Mesenchymal stem cell (in vitro differentiated cells and primary cell): ENCODE data around the gene PAK5.
A peak's percentile ranks its signal among the peaks of the same experiment; 100 is the strongest.

Experiments used
- DNase-seq: peaks from one replicate; pipeline ENCODE4 v3.0.0-alpha.2; 2013
- H2AFZ ChIP-seq: one replicate; pipeline ENCODE4 v1.6.1; 2013; ENCODE audit warnings: low read depth, mild to moderate bottlenecking, control low read depth, inconsistent platforms, low read length, moderate library complexity
- H2AK5ac ChIP-seq: 2 replicates; pipeline ENCODE4 v1.6.1; 2013; ENCODE audit warnings: low read length, moderate library complexity, mild to moderate bottlenecking, inconsistent platforms; ENCODE audit not compliant: severe bottlenecking
- H2BK120ac ChIP-seq: one replicate; pipeline ENCODE4 v1.6.1; 2013; ENCODE audit warnings: low read depth, mild to moderate bottlenecking, inconsistent platforms, low read length, moderate library complexity
- H2BK12ac ChIP-seq, 2 experiments: one replicate each; pipeline ENCODE4 v1.6.1; 2013; ENCODE audit warnings: inconsistent platforms in 2 of 2, low read length in 2 of 2, mild to moderate bottlenecking in 2 of 2, moderate library complexity in 2 of 2, control low read depth in 1 of 2
- H2BK15ac ChIP-seq: one replicate; pipeline ENCODE4 v1.6.1; 2013; ENCODE audit warnings: mild to moderate bottlenecking, low read depth, inconsistent platforms; ENCODE audit not compliant: poor library complexity, severe bottlenecking
- H2BK5ac ChIP-seq: 2 replicates; pipeline ENCODE4 v1.6.1; 2013; ENCODE audit warnings: low read depth, mild to moderate bottlenecking, low read length, control low read depth, inconsistent platforms; ENCODE audit not compliant: poor library complexity, severe bottlenecking
- H3K14ac ChIP-seq, 2 experiments: one replicate each; pipeline ENCODE4 v1.6.1; 2013; ENCODE audit warnings: inconsistent platforms in 2 of 2, low read length in 2 of 2, control low read depth in 1 of 2, mild to moderate bottlenecking in 1 of 2, moderate library complexity in 1 of 2
- H3K18ac ChIP-seq, 2 experiments: one replicate each; pipeline ENCODE4 v1.6.1; 2013; ENCODE audit warnings: inconsistent platforms in 2 of 2, low read length in 2 of 2, control low read depth in 1 of 2, low read depth in 1 of 2, mild to moderate bottlenecking in 1 of 2
- H3K23ac ChIP-seq, 2 experiments: one replicate each; pipeline ENCODE4 v1.6.1; 2013; ENCODE audit warnings: inconsistent platforms in 2 of 2, low read length in 2 of 2, mild to moderate bottlenecking in 2 of 2, moderate library complexity in 2 of 2, control low read depth in 1 of 2
- H3K27ac ChIP-seq: 2 replicates; pipeline ENCODE4 v1.5.1; 2013; ENCODE audit warnings: mild to moderate bottlenecking, moderate library complexity, low read length, control low read depth, inconsistent platforms; ENCODE audit not compliant: poor library complexity, severe bottlenecking
- H3K27me3 ChIP-seq, 2 experiments: 2 replicates each; pipeline versions ENCODE4 v1.6.1 to v1.7.0; 2013; ENCODE audit warnings: low read length in 2 of 2, mild to moderate bottlenecking in 2 of 2, moderate library complexity in 2 of 2, control low read depth in 1 of 2, inconsistent platforms in 1 of 2; ENCODE audit not compliant: control insufficient read depth in 1 of 2, insufficient read depth in 1 of 2
- H3K36me3 ChIP-seq, 2 experiments: 2 replicates each; pipeline versions ENCODE4 v1.6.1 to v1.7.0; 2013; ENCODE audit warnings: low read length in 2 of 2, control low read depth in 1 of 2, inconsistent platforms in 1 of 2, low read depth in 1 of 2, mild to moderate bottlenecking in 1 of 2; ENCODE audit not compliant: insufficient read depth in 2 of 2, control insufficient read depth in 1 of 2
- H3K4ac ChIP-seq, 2 experiments: one replicate each; pipeline ENCODE4 v1.6.1; 2013; ENCODE audit warnings: inconsistent platforms in 2 of 2, low read length in 2 of 2, mild to moderate bottlenecking in 2 of 2, moderate library complexity in 2 of 2, control low read depth in 1 of 2, low read depth in 1 of 2
- H3K4me1 ChIP-seq: 2 replicates; pipeline ENCODE4 v1.6.1; 2013; ENCODE audit warnings: low read depth, low read length, control low read depth; ENCODE audit not compliant: control insufficient read depth, insufficient read depth
- H3K4me2 ChIP-seq: 2 replicates; pipeline ENCODE4 v1.6.1; 2013; ENCODE audit warnings: low read length, mild to moderate bottlenecking, inconsistent platforms; ENCODE audit not compliant: poor library complexity, severe bottlenecking
- H3K4me3 ChIP-seq, 2 experiments: 2 replicates each; pipeline versions ENCODE4 v1.5.1 to v1.7.0; 2013; ENCODE audit warnings: low read length in 2 of 2, mild to moderate bottlenecking in 2 of 2, control low read depth in 1 of 2, low read depth in 1 of 2; ENCODE audit not compliant: insufficient read depth in 1 of 2
- H3K79me1 ChIP-seq: replicated peaks from 2 replicates; pipeline ENCODE4 v1.6.1; 2013; ENCODE audit warnings: mild to moderate bottlenecking, control low read depth, low read length, inconsistent platforms; ENCODE audit not compliant: poor library complexity, severe bottlenecking
- H3K9ac ChIP-seq: 2 replicates; pipeline ENCODE4 v1.7.0; 2013; ENCODE audit warnings: mild to moderate bottlenecking, low read length, moderate library complexity
- H3K9me3 ChIP-seq: 2 replicates; pipeline ENCODE4 v1.7.0; 2013; ENCODE audit warnings: mild to moderate bottlenecking, low read length; ENCODE audit not compliant: control insufficient read depth
- H4K8ac ChIP-seq: one replicate; pipeline ENCODE4 v1.6.1; 2013; ENCODE audit warnings: inconsistent platforms, mild to moderate bottlenecking, low read length, moderate library complexity
- H4K91ac ChIP-seq: one replicate; pipeline ENCODE4 v1.6.1; 2013; ENCODE audit warnings: mild to moderate bottlenecking, low read length, inconsistent platforms
- WGBS: methylation state at CpG from one replicate; pipeline ENCODE4 v1.1.7; 2013; ENCODE audit warnings: mixed read lengths; 5-methylcytosine and 5-hydroxymethylcytosine counted together

The PAK5 gene

GRCh38 chr20:9615766-9616454 lies 223.0 kb downstream of the PAK5 start:
- WGBS: 76% methylated on average over 7 of the region's 8 CpGs
- no peak overlapping the region for H3K27ac ChIP-seq
- H3K79me1 ChIP-seq: no peaks in the 10 kb centered on the region
- peak overlapping the region in 1 of 2 experiments; percentile 42 for H3K14ac ChIP-seq
- no peak overlapping the region for H3K4me3 ChIP-seq
- H3K4me1 ChIP-seq: no peaks in the 10 kb centered on the region
- H2AFZ ChIP-seq: no peak overlapping the region
- no peak overlapping the region for H3K9ac ChIP-seq
- H2BK120ac ChIP-seq: no peak overlapping the region
- H2BK15ac ChIP-seq: no peak overlapping the region
- no peak overlapping the region for H3K18ac ChIP-seq
- H2BK5ac ChIP-seq: no peak overlapping the region
- no peak overlapping the region for H4K8ac ChIP-seq
- H2AK5ac ChIP-seq: no peak overlapping the region
- H4K91ac ChIP-seq: no peak overlapping the region
- no peak for DNase-seq
- peaks cover 23 to 35% of the 10 kb centered on the region in 2 experiments for H3K27me3 ChIP-seq
- H3K36me3 ChIP-seq: no peaks in the 10 kb centered on the region
- H3K23ac ChIP-seq: no peak overlapping the region
- H3K4ac ChIP-seq: no peak overlapping the region
- no peak overlapping the region for H2BK12ac ChIP-seq
- H3K4me2 ChIP-seq: no peak overlapping the region
- no peaks in the 10 kb centered on the region for H3K9me3 ChIP-seq

- H3K27ac ChIP-seq: no peak overlapping the region
- H2BK15ac ChIP-seq: no peak overlapping the region
- no peak overlapping the region for H3K18ac ChIP-seq
- H3K4me1 ChIP-seq: no peaks in the 10 kb centered on the region
- no peak for DNase-seq
- no peak overlapping the region for H2AFZ ChIP-seq
- no peak overlapping the region for H3K4me3 ChIP-seq
- no peak overlapping the region for H2AK5ac ChIP-seq
- no peak overlapping the region for H3K23ac ChIP-seq
- no peak overlapping the region for H4K91ac ChIP-seq
- no peaks in the 10 kb centered on the region for H3K9me3 ChIP-seq
- H3K14ac ChIP-seq: no peak overlapping the region
- no peak overlapping the region for H2BK120ac ChIP-seq
- no peak overlapping the region for H3K4ac ChIP-seq
- H2BK12ac ChIP-seq: no peak overlapping the region
- no peak overlapping the region for H3K4me2 ChIP-seq
- no peak overlapping the region for H4K8ac ChIP-seq
- no peaks in the 10 kb centered on the region for H3K79me1 ChIP-seq
- no peaks in the 10 kb centered on the region for H3K36me3 ChIP-seq
- peaks cover 28 to 30% of the 10 kb centered on the region in 2 experiments for H3K27me3 ChIP-seq
- H2BK5ac ChIP-seq: no peak overlapping the region
- H3K9ac ChIP-seq: no peak overlapping the region
- WGBS: 49% methylated on average over 3 of the region's 4 CpGs
Observed at GRCh38 chr20:9615118-9615517, 223.8 kb downstream of the PAK5 start.

GRCh38 chr20:9613871-9614270 lies 225.0 kb downstream of the PAK5 start:
- H3K27me3 ChIP-seq: peaks cover 16 to 20% of the 10 kb centered on the region in 2 experiments
- no peak overlapping the region for H2AFZ ChIP-seq
- DNase-seq: no peak
- no peaks in the 10 kb centered on the region for H3K9me3 ChIP-seq
- H2BK5ac ChIP-seq: no peak overlapping the region
- H2BK12ac ChIP-seq: no peak overlapping the region
- H3K14ac ChIP-seq: no peak overlapping the region
- no peak overlapping the region for H3K23ac ChIP-seq
- H3K36me3 ChIP-seq: no peaks in the 10 kb centered on the region
- WGBS: 73% methylated on average over 4 of the region's 4 CpGs
- H3K27ac ChIP-seq: no peak overlapping the region
- H4K91ac ChIP-seq: no peak overlapping the region
- H3K4me2 ChIP-seq: no peak overlapping the region
- no peak overlapping the region for H4K8ac ChIP-seq
- no peaks in the 10 kb centered on the region for H3K4me1 ChIP-seq
- H3K18ac ChIP-seq: no peak overlapping the region
- H3K4ac ChIP-seq: no peak overlapping the region
- no peaks in the 10 kb centered on the region for H3K79me1 ChIP-seq
- H3K4me3 ChIP-seq: no peak overlapping the region
- H2BK15ac ChIP-seq: no peak overlapping the region
- no peak overlapping the region for H2AK5ac ChIP-seq
- H3K9ac ChIP-seq: no peak overlapping the region
- no peak overlapping the region for H2BK120ac ChIP-seq

GRCh38 chr20:9611921-9612320 lies 227.0 kb downstream of the PAK5 start:
- H4K91ac ChIP-seq: no peak overlapping the region
- no peak overlapping the region for H2BK12ac ChIP-seq
- H3K23ac ChIP-seq: no peak overlapping the region
- no peak overlapping the region for H3K4ac ChIP-seq
- no peak overlapping the region for H2AK5ac ChIP-seq
- no peak overlapping the region for H3K18ac ChIP-seq
- no peak overlapping the region for H3K4me3 ChIP-seq
- H2AFZ ChIP-seq: no peak overlapping the region
- no peak overlapping the region for H3K27ac ChIP-seq
- H3K9ac ChIP-seq: no peak overlapping the region
- no peak overlapping the region for H3K4me2 ChIP-seq
- H3K36me3 ChIP-seq: no peaks in the 10 kb centered on the region
- H3K4me1 ChIP-seq: no peaks in the 10 kb centered on the region
- H2BK5ac ChIP-seq: no peak overlapping the region
- H3K27me3 ChIP-seq: peaks cover 16 to 20% of the 10 kb centered on the region in 2 experiments
- no peak overlapping the region for H4K8ac ChIP-seq
- no peak overlapping the region for H2BK15ac ChIP-seq
- no peaks in the 10 kb centered on the region for H3K79me1 ChIP-seq
- H2BK120ac ChIP-seq: no peak overlapping the region
- no peak for DNase-seq
- H3K9me3 ChIP-seq: no peaks in the 10 kb centered on the region
- no peak overlapping the region for H3K14ac ChIP-seq
- 94% methylated on average over 9 of the region's 9 CpGs for WGBS
